DOHH2 (cell line): ENCODE results near the gene UNC5A.

Source experiments
- H3F3A ChIP-seq: fragments of 200-600 bp; sonication (generic), shearing (Covaris generic); 2 replicates; pipeline ENCODE4 v1.6.0; 2016; ENCODE audit warnings: antibody characterized with exemption, mild to moderate bottlenecking; ENCODE audit not compliant: control insufficient read depth, insufficient read depth
- H3K27ac ChIP-seq: fragments of 200-600 bp; sonication (generic); 2 replicates; pipeline ENCODE4 v1.5.1; 2014; ENCODE audit warnings: low read depth, mild to moderate bottlenecking, low read length, moderate library complexity
- H3K27me3 ChIP-seq: fragments of 200-600 bp; sonication (generic); 2 replicates; pipeline ENCODE4 v1.6.1; 2014; ENCODE audit warnings: mild to moderate bottlenecking, low read length, mixed read lengths; ENCODE audit not compliant: control insufficient read depth
- H3K36me3 ChIP-seq: fragments of 200-600 bp; sonication (generic); 2 replicates; pipeline ENCODE4 v1.6.1; 2014; ENCODE audit warnings: mild to moderate bottlenecking, low read length, moderate library complexity, mixed read lengths; ENCODE audit not compliant: control insufficient read depth
- H3K4me1 ChIP-seq: fragments of 200-600 bp; sonication (generic); 2 replicates; pipeline ENCODE4 v1.6.1; 2014; ENCODE audit warnings: mild to moderate bottlenecking, low read length, mixed read lengths; ENCODE audit not compliant: control insufficient read depth
- H3K4me2 ChIP-seq: fragments of 200-600 bp; sonication (generic); 2 replicates; pipeline ENCODE4 v1.6.0; 2014; ENCODE audit warnings: mild to moderate bottlenecking, low read length, moderate library complexity
- H3K4me3 ChIP-seq: fragments of 200-600 bp; sonication (generic); 2 replicates; pipeline ENCODE4 v1.5.1; 2014; ENCODE audit warnings: mild to moderate bottlenecking, low read length, mixed read lengths
- H3K79me2 ChIP-seq: fragments of 200-600 bp; sonication (generic); 2 replicates; pipeline ENCODE4 v1.6.1; 2014; ENCODE audit warnings: mild to moderate bottlenecking, low read length, mixed read lengths; ENCODE audit not compliant: control insufficient read depth
- H3K9me2 ChIP-seq: fragments of 200-600 bp; sonication (generic); replicated peaks from 2 replicates; pipeline ENCODE4 v1.6.1; 2014; ENCODE audit warnings: mild to moderate bottlenecking, low read length, mixed read lengths; ENCODE audit not compliant: control insufficient read depth
- H3K9me3 ChIP-seq: fragments of 200-600 bp; sonication (generic); 2 replicates; pipeline ENCODE4 v1.6.1; 2014; ENCODE audit warnings: antibody characterized with exemption, low read length, mixed read lengths; ENCODE audit not compliant: control insufficient read depth, insufficient read depth
- H4K20me1 ChIP-seq: fragments of 200-600 bp; sonication (generic); 2 replicates; pipeline ENCODE4 v1.6.0; 2014; ENCODE audit warnings: low read depth, mild to moderate bottlenecking, antibody characterized with exemption, low read length, moderate library complexity; ENCODE audit not compliant: control insufficient read depth, insufficient read depth
- CTCF ChIP-seq: fragments of 200-600 bp; sonication (generic); IDR thresholded peaks from one replicate; pipeline ENCODE4 v1.5.1; 2014; ENCODE audit warnings: antibody characterized with exemption, mild to moderate bottlenecking, low read depth, low read length; ENCODE audit not compliant: poor library complexity, severe bottlenecking
- EZH2phosphoT487 ChIP-seq: fragments of 200-600 bp; sonication (generic); IDR thresholded peaks from 2 replicates; pipeline ENCODE4 v1.6.1; 2017; ENCODE audit warnings: borderline replicate concordance, mild to moderate bottlenecking, antibody characterized with exemption, low read length, moderate library complexity, mixed read lengths

Gene UNC5A

GRCh38 chr5:176836811-176837706, 26.7 kb downstream of the UNC5A start:
- H3K9me3 ChIP-seq, result no peaks in the 10 kb centered on the region
- no peaks in the 10 kb centered on the region for H3K9me2 ChIP-seq
- H3K4me2 ChIP-seq, result no peak overlapping the region
- H3K4me1 ChIP-seq, result no peaks in the 10 kb centered on the region
- no peak overlapping the region for H3K4me3 ChIP-seq
- H3K27ac ChIP-seq, result no peak overlapping the region
- H4K20me1 ChIP-seq, result no peaks in the 10 kb centered on the region
- no peaks in the 10 kb centered on the region for H3F3A ChIP-seq
- TF ChIP-seq CTCF (no peak), EZH2phosphoT487 (no peak)
- H3K27me3 ChIP-seq, result peaks cover 4% of the 10 kb centered on the region
- no peaks in the 10 kb centered on the region for H3K79me2 ChIP-seq
- no peaks in the 10 kb centered on the region for H3K36me3 ChIP-seq

GRCh38 chr5:176837707-176838115, 27.4 kb downstream of the UNC5A start:
- Histone ChIP-seq H3K9me2 (no peaks in the 10 kb centered on the region), H3K27me3 (peaks cover 4% of the 10 kb centered on the region), H3K79me2 (no peaks in the 10 kb centered on the region), H3K36me3 (no peaks in the 10 kb centered on the region), H3K9me3 (no peaks in the 10 kb centered on the region), H3K4me2 (no peak overlapping the region), H3K27ac (no peak overlapping the region), H4K20me1 (no peaks in the 10 kb centered on the region), H3K4me1 (no peaks in the 10 kb centered on the region), H3F3A (no peaks in the 10 kb centered on the region), H3K4me3 (no peak overlapping the region)
- TF ChIP-seq CTCF (no peak), EZH2phosphoT487 (no peak)

- H3K27me3 ChIP-seq, result peaks cover 2% of the 10 kb centered on the region; the same call in 1 of the 2 replicates
- H3K4me2 ChIP-seq, result no peak overlapping the region
Measured at GRCh38 chr5:176843673-176844072, 33.3 kb downstream of the UNC5A start.

More at GRCh38 chr5:176843673-176844072, 33.3 kb downstream of the UNC5A start:
- Histone ChIP-seq H3K9me2 (no peaks in the 10 kb centered on the region), H3K4me3 (no peak overlapping the region), H4K20me1 (no peaks in the 10 kb centered on the region), H3K79me2 (no peaks in the 10 kb centered on the region), H3K9me3 (no peaks in the 10 kb centered on the region), H3K27ac (no peak overlapping the region), H3K4me1 (no peaks in the 10 kb centered on the region), H3K36me3 (no peaks in the 10 kb centered on the region), H3F3A (no peaks in the 10 kb centered on the region)
- TF ChIP-seq CTCF (no peak), EZH2phosphoT487 (no peak)
